DOHH2 (cell line): ENCODE data around the gene NHLRC3.
"Not testable (repeated sequence)": the region's sequence is repeated elsewhere in the genome, so short reads cannot be mapped to it uniquely, and the experiment has no call there.

ENCODE experiments used
- H3F3A ChIP-seq: fragments of 200-600 bp; sonication (generic), shearing (Covaris generic); 2 replicates; pipeline ENCODE4 v1.6.0; 2016; ENCODE audit warnings: antibody characterized with exemption, mild to moderate bottlenecking; ENCODE audit not compliant: control insufficient read depth, insufficient read depth
- H3K27ac ChIP-seq: fragments of 200-600 bp; sonication (generic); 2 replicates; pipeline ENCODE4 v1.5.1; 2014; ENCODE audit warnings: low read depth, mild to moderate bottlenecking, low read length, moderate library complexity
- H3K27me3 ChIP-seq: fragments of 200-600 bp; sonication (generic); 2 replicates; pipeline ENCODE4 v1.6.1; 2014; ENCODE audit warnings: mild to moderate bottlenecking, low read length, mixed read lengths; ENCODE audit not compliant: control insufficient read depth
- H3K36me3 ChIP-seq: fragments of 200-600 bp; sonication (generic); 2 replicates; pipeline ENCODE4 v1.6.1; 2014; ENCODE audit warnings: mild to moderate bottlenecking, low read length, moderate library complexity, mixed read lengths; ENCODE audit not compliant: control insufficient read depth
- H3K4me1 ChIP-seq: fragments of 200-600 bp; sonication (generic); 2 replicates; pipeline ENCODE4 v1.6.1; 2014; ENCODE audit warnings: mild to moderate bottlenecking, low read length, mixed read lengths; ENCODE audit not compliant: control insufficient read depth
- H3K4me2 ChIP-seq: fragments of 200-600 bp; sonication (generic); 2 replicates; pipeline ENCODE4 v1.6.0; 2014; ENCODE audit warnings: mild to moderate bottlenecking, low read length, moderate library complexity
- H3K4me3 ChIP-seq: fragments of 200-600 bp; sonication (generic); 2 replicates; pipeline ENCODE4 v1.5.1; 2014; ENCODE audit warnings: mild to moderate bottlenecking, low read length, mixed read lengths
- H3K79me2 ChIP-seq: fragments of 200-600 bp; sonication (generic); 2 replicates; pipeline ENCODE4 v1.6.1; 2014; ENCODE audit warnings: mild to moderate bottlenecking, low read length, mixed read lengths; ENCODE audit not compliant: control insufficient read depth
- H3K9me2 ChIP-seq: fragments of 200-600 bp; sonication (generic); replicated peaks from 2 replicates; pipeline ENCODE4 v1.6.1; 2014; ENCODE audit warnings: mild to moderate bottlenecking, low read length, mixed read lengths; ENCODE audit not compliant: control insufficient read depth
- H3K9me3 ChIP-seq: fragments of 200-600 bp; sonication (generic); 2 replicates; pipeline ENCODE4 v1.6.1; 2014; ENCODE audit warnings: antibody characterized with exemption, low read length, mixed read lengths; ENCODE audit not compliant: control insufficient read depth, insufficient read depth
- H4K20me1 ChIP-seq: fragments of 200-600 bp; sonication (generic); 2 replicates; pipeline ENCODE4 v1.6.0; 2014; ENCODE audit warnings: low read depth, mild to moderate bottlenecking, antibody characterized with exemption, low read length, moderate library complexity; ENCODE audit not compliant: control insufficient read depth, insufficient read depth
- CTCF ChIP-seq: fragments of 200-600 bp; sonication (generic); IDR thresholded peaks from one replicate; pipeline ENCODE4 v1.5.1; 2014; ENCODE audit warnings: antibody characterized with exemption, mild to moderate bottlenecking, low read depth, low read length; ENCODE audit not compliant: poor library complexity, severe bottlenecking
- EZH2phosphoT487 ChIP-seq: fragments of 200-600 bp; sonication (generic); IDR thresholded peaks from 2 replicates; pipeline ENCODE4 v1.6.1; 2017; ENCODE audit warnings: borderline replicate concordance, mild to moderate bottlenecking, antibody characterized with exemption, low read length, moderate library complexity, mixed read lengths

NHLRC3 gene

GRCh38 chr13:39073983-39074382 lies 35.7 kb downstream of the NHLRC3 start:
- H3K27ac ChIP-seq: no peak overlapping the region
- H3K4me2 ChIP-seq: no peak overlapping the region
- TF ChIP-seq CTCF (no peak), EZH2phosphoT487 (no peak)
- H3K4me3 ChIP-seq: no peak overlapping the region
- no peaks in the 10 kb centered on the region for H3K4me1 ChIP-seq
- no peaks in the 10 kb centered on the region for H3K79me2 ChIP-seq
- no peaks in the 10 kb centered on the region for H3K36me3 ChIP-seq
- peaks cover 14% of the 10 kb centered on the region for H3K27me3 ChIP-seq
- H4K20me1 ChIP-seq: no peaks in the 10 kb centered on the region
- H3F3A ChIP-seq: no peaks in the 10 kb centered on the region
- H3K9me2 ChIP-seq: no peaks in the 10 kb centered on the region
- H3K9me3 ChIP-seq: no peaks in the 10 kb centered on the region

GRCh38 chr13:39086251-39086945 lies 48.1 kb downstream of the NHLRC3 start:
- not testable (repeated sequence) for H3K9me3 ChIP-seq, H4K20me1 ChIP-seq, H3K9me2 ChIP-seq, H3K79me2 ChIP-seq, H3K4me1 ChIP-seq, H3K27ac ChIP-seq, H3K4me2 ChIP-seq, H3K4me3 ChIP-seq, H3F3A ChIP-seq, H3K36me3 ChIP-seq, H3K27me3 ChIP-seq

DNA sequence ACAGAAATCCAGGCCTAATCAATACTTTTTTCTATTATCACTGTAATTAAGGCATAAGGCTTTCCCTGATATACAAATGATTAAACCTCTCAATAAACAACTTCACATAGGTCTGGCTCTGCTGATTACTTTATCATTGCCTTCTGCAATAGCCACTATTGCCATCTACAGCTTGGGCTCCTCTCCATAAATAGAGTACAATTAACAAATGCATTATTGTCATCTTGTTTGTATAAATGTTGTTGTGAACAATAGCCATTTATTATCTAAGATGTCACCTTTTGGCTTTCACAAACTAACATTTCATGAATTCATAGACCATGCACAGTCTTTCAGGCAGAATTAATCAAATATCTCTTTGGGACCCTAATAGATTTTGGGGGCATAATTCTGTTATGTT lies 53.3 kb downstream of the NHLRC3 start:
- TF ChIP-seq EZH2phosphoT487 (no peak), CTCF (no peak)
- Histone ChIP-seq H3K4me1 (no peaks in the 10 kb centered on the region), H3K4me2 (no peak overlapping the region), H3K9me3 (no peaks in the 10 kb centered on the region), H3K9me2 (no peaks in the 10 kb centered on the region), H3K27me3 (peaks cover 3% of the 10 kb centered on the region; the same call in 1 of the 2 replicates), H3F3A (no peaks in the 10 kb centered on the region), H3K79me2 (no peaks in the 10 kb centered on the region), H4K20me1 (no peaks in the 10 kb centered on the region), H3K36me3 (no peaks in the 10 kb centered on the region), H3K4me3 (no peak overlapping the region), H3K27ac (no peak overlapping the region)

GRCh38 chr13:39095500-39095899 lies 57.2 kb downstream of the NHLRC3 start:
- no peaks in the 10 kb centered on the region for H3K4me1 ChIP-seq
- TF ChIP-seq EZH2phosphoT487 (no peak), CTCF (no peak)
- H3K36me3 ChIP-seq: no peaks in the 10 kb centered on the region
- no peaks in the 10 kb centered on the region for H3F3A ChIP-seq
- H3K79me2 ChIP-seq: no peaks in the 10 kb centered on the region
- H3K27ac ChIP-seq: no peak overlapping the region
- H3K27me3 ChIP-seq: peaks cover 3% of the 10 kb centered on the region; the same call in 1 of the 2 replicates
- H3K4me3 ChIP-seq: no peak overlapping the region
- no peaks in the 10 kb centered on the region for H4K20me1 ChIP-seq
- H3K9me3 ChIP-seq: no peaks in the 10 kb centered on the region
- H3K9me2 ChIP-seq: no peaks in the 10 kb centered on the region
- no peak overlapping the region for H3K4me2 ChIP-seq
